HEK293T (cell line): ENCODE measurements around the gene RXFP4.

ENCODE experiments used
- ARNT ChIP-seq: fragments of 450-650 bp; IDR thresholded peaks from 2 replicates; pipeline ENCODE4 v1.6.1; 2017; ENCODE audit warnings: mild to moderate bottlenecking
- BHLHE40 ChIP-seq: fragments of 450-650 bp; IDR thresholded peaks from 2 replicates; pipeline ENCODE4 v1.6.1; 2016; ENCODE audit warnings: mild to moderate bottlenecking, moderate library complexity, borderline replicate concordance
- ELF4 ChIP-seq: fragments of 450-650 bp; IDR thresholded peaks from 2 replicates; pipeline ENCODE4 v1.6.1; 2017; ENCODE audit warnings: antibody characterized with exemption
- FOXA1 ChIP-seq: fragments of 450-650 bp; IDR thresholded peaks from 2 replicates; pipeline ENCODE4 v1.6.1; 2016; ENCODE audit warnings: mild to moderate bottlenecking
- FOXK2 ChIP-seq: fragments of 450-650 bp; IDR thresholded peaks from 2 replicates; pipeline ENCODE4 v1.6.1; 2016; ENCODE audit warnings: mild to moderate bottlenecking
- FOXM1 ChIP-seq: fragments of 450-650 bp; IDR thresholded peaks from 2 replicates; pipeline ENCODE4 v1.6.1; 2017; ENCODE audit warnings: mild to moderate bottlenecking, borderline replicate concordance
- HDGF ChIP-seq: fragments of 450-650 bp; IDR thresholded peaks from 2 replicates; pipeline ENCODE4 v1.6.1; 2017; ENCODE audit warnings: antibody characterized with exemption, borderline replicate concordance
- L3MBTL2 ChIP-seq: fragments of 450-650 bp; conservative IDR thresholded peaks from 2 replicates; pipeline ENCODE4 v1.6.1; 2016; ENCODE audit warnings: mild to moderate bottlenecking
- NFRKB ChIP-seq: fragments of 450-650 bp; IDR thresholded peaks from 2 replicates; pipeline ENCODE4 v1.6.1; 2016; ENCODE audit warnings: mild to moderate bottlenecking, moderate library complexity
- PKNOX1 ChIP-seq: fragments of 450-650 bp; IDR thresholded peaks from 2 replicates; pipeline ENCODE4 v1.6.1; 2016
- SP1 ChIP-seq: fragments of 450-650 bp; IDR thresholded peaks from 2 replicates; pipeline ENCODE4 v1.6.1; 2017
- SUZ12 ChIP-seq: fragments of 450-650 bp; IDR thresholded peaks from 2 replicates; pipeline ENCODE4 v1.6.1; 2016; ENCODE audit warnings: mild to moderate bottlenecking
- TARDBP ChIP-seq: fragments of 450-650 bp; IDR thresholded peaks from 2 replicates; pipeline ENCODE4 v1.6.1; 2016
- ZNF384 ChIP-seq: fragments of 450-650 bp; IDR thresholded peaks from 2 replicates; pipeline ENCODE4 v1.6.1; 2016

- TF ChIP-seq L3MBTL2: no peak
- no peak for TF ChIP-seq PKNOX1
- TF ChIP-seq TARDBP: no peak
- TF ChIP-seq SP1: no peak
- no peak for TF ChIP-seq FOXM1
- TF ChIP-seq NFRKB: no peak
- TF ChIP-seq HDGF: no peak
- TF ChIP-seq ARNT: no peak
- no peak for TF ChIP-seq BHLHE40
- TF ChIP-seq SUZ12: no peak
- TF ChIP-seq FOXK2: no peak
- no peak for TF ChIP-seq ZNF384
- TF ChIP-seq FOXA1: no peak
- TF ChIP-seq ELF4: no peak
Observed at GRCh38 chr1:155946633-155947219, 5.3 kb downstream of the RXFP4 start.
